WTC11 (cell line): ENCODE measurements around the gene B3GLCT. TPM values are rescaled to one million over a fixed set of nuclear protein-coding genes. Genes with fewer than 3 reads are reported as not detected.

Experiments
- ATAC-seq: fragments of 200-7000 bp; cut with Tn5 transposase; 2 replicates; pipeline ENCODE4 v1.10.0; 2021; ENCODE audit warnings: mild to moderate bottlenecking, moderate library complexity
- CTCF ChIA-PET: fragments of 300-600 bp; sonication (Branson Sonifier 250); formaldehyde crosslinking; loops from one replicate; lab custom pipeline; 2021; ENCODE audit warnings: antibody characterized with exemption; lab: Charles Lee
- POLR2A ChIA-PET: fragments of 350-600 bp; sonication (Branson Sonifier 250); formaldehyde crosslinking; loops from one replicate; lab custom pipeline; 2021; ENCODE audit warnings: antibody characterized with exemption; lab: Charles Lee
- DNase-seq: peaks from one replicate; pipeline ENCODE4 v3.0.0; 2021; ENCODE audit warnings: low spot score
- H3K27ac Mint-ChIP-seq: 2 replicates; pipeline ENCODE4 v1.8.0; 2021; ENCODE audit warnings: mixed read lengths
- H3K27me3 Mint-ChIP-seq: 2 replicates; pipeline ENCODE4 v1.8.0; 2021; ENCODE audit warnings: low read depth, mild to moderate bottlenecking, moderate library complexity, mixed read lengths
- H3K36me3 Mint-ChIP-seq: 2 replicates; pipeline ENCODE4 v1.8.0; 2021; ENCODE audit warnings: mixed read lengths
- H3K4me1 Mint-ChIP-seq: 2 replicates; pipeline ENCODE4 v1.8.0; 2022; ENCODE audit warnings: mixed read lengths
- H3K4me3 Mint-ChIP-seq: 2 replicates; pipeline ENCODE4 v1.8.0; 2021; ENCODE audit warnings: mild to moderate bottlenecking, moderate library complexity, mixed read lengths
- H3K9me3 Mint-ChIP-seq: 2 replicates; pipeline ENCODE4 v1.8.0; 2021; ENCODE audit warnings: mixed read lengths
- ATF3 ChIP-seq: sonication (generic); formaldehyde crosslinking; conservative IDR thresholded peaks from 2 replicates; pipeline ENCODE4 v1.8.1; 2022; ENCODE audit warnings: mild to moderate bottlenecking, missing genetic modification reagents
- CBFB ChIP-seq: sonication (generic); formaldehyde crosslinking; IDR thresholded peaks from 2 replicates; pipeline ENCODE4 v1.8.1; 2022; ENCODE audit warnings: mild to moderate bottlenecking, low read depth, missing genetic modification reagents
- CREM ChIP-seq: sonication (generic); formaldehyde crosslinking; IDR thresholded peaks from 2 replicates; pipeline ENCODE4 v1.8.1; 2022; ENCODE audit warnings: mild to moderate bottlenecking, missing genetic modification reagents, moderate library complexity
- EMX1 ChIP-seq: fragments of 250-450 bp; sonication (Bioruptor Pico); IDR thresholded peaks from 2 replicates; pipeline ENCODE4 v1.8.0; 2021; ENCODE audit warnings: mild to moderate bottlenecking
- ERG ChIP-seq: fragments of 250-450 bp; sonication (Bioruptor Pico); IDR thresholded peaks from 2 replicates; pipeline ENCODE4 v1.8.0; 2021; ENCODE audit warnings: mild to moderate bottlenecking
- IRF2 ChIP-seq: sonication (generic); formaldehyde crosslinking; IDR thresholded peaks from 2 replicates; pipeline ENCODE4 v1.8.0; 2022; ENCODE audit warnings: low read depth, missing genetic modification reagents, borderline replicate concordance
- KAT7 ChIP-seq: sonication (generic); formaldehyde crosslinking; IDR thresholded peaks from 2 replicates; pipeline ENCODE4 v1.8.1; 2023; ENCODE audit warnings: missing genetic modification reagents, mild to moderate bottlenecking, borderline replicate concordance
- NFE2L1 ChIP-seq: sonication (generic); formaldehyde crosslinking; IDR thresholded peaks from 2 replicates; pipeline ENCODE4 v1.8.1; 2023; ENCODE audit warnings: missing genetic modification reagents
- NFYB ChIP-seq: sonication (generic); formaldehyde crosslinking; conservative IDR thresholded peaks from 2 replicates; pipeline ENCODE4 v1.8.0; 2022; ENCODE audit warnings: low read depth, missing genetic modification reagents
- NR2C2 ChIP-seq: sonication (generic); formaldehyde crosslinking; IDR thresholded peaks from 2 replicates; pipeline ENCODE4 v1.8.0; 2022; ENCODE audit warnings: mild to moderate bottlenecking, missing genetic modification reagents
- NR3C1 ChIP-seq: sonication (generic); formaldehyde crosslinking; conservative IDR thresholded peaks from 2 replicates; pipeline ENCODE4 v1.8.1; 2023; ENCODE audit warnings: low read depth, mild to moderate bottlenecking, missing genetic modification reagents
- SP1 ChIP-seq: sonication (generic); formaldehyde crosslinking; conservative IDR thresholded peaks from 2 replicates; pipeline ENCODE4 v1.8.1; 2022; ENCODE audit warnings: missing genetic modification reagents
- TCF7 ChIP-seq: sonication (generic); formaldehyde crosslinking; IDR thresholded peaks from 2 replicates; pipeline ENCODE4 v1.8.0; 2022; ENCODE audit warnings: mild to moderate bottlenecking, low read depth, missing genetic modification reagents, moderate library complexity
- TEAD4 ChIP-seq: sonication (generic); formaldehyde crosslinking; IDR thresholded peaks from 2 replicates; pipeline ENCODE4 v1.8.0; 2022; ENCODE audit warnings: mild to moderate bottlenecking, missing genetic modification reagents
- total RNA-seq: library from RNA; stranded (reverse); gene quantifications from 3 replicates; pipeline ENCODE4 v1.2.3, GENCODE V29; 2021
- TF ChIP-seq, protein P1 (sequence below): sonication (generic); formaldehyde crosslinking; IDR thresholded peaks from 2 replicates; pipeline ENCODE4 v1.8.1; 2022; ENCODE audit warnings: low read depth, mild to moderate bottlenecking, moderate library complexity, missing genetic modification reagents, borderline replicate concordance
- TF ChIP-seq, protein P2 (sequence below): sonication (generic); formaldehyde crosslinking; IDR thresholded peaks from 2 replicates; pipeline ENCODE4 v1.8.1; 2023; ENCODE audit warnings: mild to moderate bottlenecking, missing genetic modification reagents, moderate library complexity
- TF ChIP-seq, protein P3 (sequence below): fragments of 250-450 bp; sonication (Bioruptor Pico); IDR thresholded peaks from 2 replicates; pipeline ENCODE4 v1.9.0; 2021; ENCODE audit warnings: mild to moderate bottlenecking
- TF ChIP-seq, protein P4 (sequence below): sonication (generic); formaldehyde crosslinking; IDR thresholded peaks from 2 replicates; pipeline ENCODE4 v1.8.0; 2022; ENCODE audit warnings: mild to moderate bottlenecking, missing genetic modification reagents
- TF ChIP-seq, protein P5 (sequence below): sonication (generic); formaldehyde crosslinking; IDR thresholded peaks from 2 replicates; pipeline ENCODE4 v1.8.1; 2023; ENCODE audit warnings: mild to moderate bottlenecking, missing genetic modification reagents, moderate library complexity

The B3GLCT gene
- total RNA-seq, 1 experiment from 2014 or later, result 2.4 TPM

DNA sequence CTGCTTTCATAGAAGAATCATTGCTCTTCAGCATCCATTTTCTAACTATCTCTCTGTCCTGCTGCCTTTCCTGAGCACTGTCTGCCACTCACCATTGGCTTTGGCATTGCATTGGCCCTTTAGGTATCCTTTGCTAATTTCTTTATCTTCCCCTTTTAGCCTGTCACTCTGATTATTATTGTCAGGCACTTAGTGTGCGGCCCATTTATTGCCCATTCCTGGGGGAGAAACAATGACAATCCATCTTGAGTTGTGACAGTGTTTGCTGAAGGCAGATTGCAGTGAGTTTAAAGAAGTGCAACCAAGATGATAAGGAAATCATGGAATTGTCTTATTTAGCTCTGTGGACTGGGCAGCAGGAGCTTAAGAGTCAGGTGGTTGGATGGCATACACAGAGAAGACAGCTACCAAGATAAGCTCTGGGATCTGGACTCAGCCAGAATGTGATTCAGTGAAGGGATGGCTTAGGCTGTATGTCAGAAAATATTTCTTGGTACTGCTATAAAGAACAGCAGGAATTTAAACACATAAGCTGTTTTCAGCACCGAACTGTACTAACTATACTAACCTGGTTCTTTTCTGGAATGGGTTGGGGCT, 25.3 kb downstream of the B3GLCT start:
- no peaks in the 10 kb centered on the region for H3K27me3 Mint-ChIP-seq
- DNase-seq (no peak), ATAC-seq (no peak)
- H3K36me3 Mint-ChIP-seq, result no peaks in the 10 kb centered on the region
- H3K4me1 Mint-ChIP-seq, result peaks cover 18% of the 10 kb centered on the region
- POLR2A ChIA-PET, result no interaction called here
- H3K27ac Mint-ChIP-seq, result no peak overlapping the region
- H3K4me3 Mint-ChIP-seq, result no peak overlapping the region
- CTCF ChIA-PET, result interaction anchor here (0.8 to 1.9 kb wide), 7 partner anchors 10 to 246 kb away, joined by 3 to 6 read pairs (median 4); partner anchors contain the start of gene B3GLCT
- no peaks in the 10 kb centered on the region for H3K9me3 Mint-ChIP-seq
- TF ChIP-seq SP1 (CRISPR knock-in tag) (no peak), NFYB (CRISPR knock-in tag) (no peak), ATF3 (CRISPR knock-in tag) (no peak), TEAD4 (no peak), ERG (CRISPR knock-in tag) (no peak), NFE2L1 (CRISPR knock-in tag) (no peak), CBFB (CRISPR knock-in tag) (no peak), EMX1 (CRISPR knock-in tag) (no peak), IRF2 (CRISPR knock-in tag) (no peak), TCF7 (no peak), NR3C1 (CRISPR knock-in tag) (no peak), KAT7 (CRISPR knock-in tag) (no peak), NR2C2 (CRISPR knock-in tag) (no peak)
- TF ChIP-seq, protein P1, sequence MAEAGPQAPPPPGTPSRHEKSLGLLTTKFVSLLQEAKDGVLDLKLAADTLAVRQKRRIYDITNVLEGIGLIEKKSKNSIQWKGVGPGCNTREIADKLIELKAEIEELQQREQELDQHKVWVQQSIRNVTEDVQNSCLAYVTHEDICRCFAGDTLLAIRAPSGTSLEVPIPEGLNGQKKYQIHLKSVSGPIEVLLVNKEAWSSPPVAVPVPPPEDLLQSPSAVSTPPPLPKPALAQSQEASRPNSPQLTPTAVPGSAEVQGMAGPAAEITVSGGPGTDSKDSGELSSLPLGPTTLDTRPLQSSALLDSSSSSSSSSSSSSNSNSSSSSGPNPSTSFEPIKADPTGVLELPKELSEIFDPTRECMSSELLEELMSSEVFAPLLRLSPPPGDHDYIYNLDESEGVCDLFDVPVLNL, result no peak
- TF ChIP-seq, protein P2, sequence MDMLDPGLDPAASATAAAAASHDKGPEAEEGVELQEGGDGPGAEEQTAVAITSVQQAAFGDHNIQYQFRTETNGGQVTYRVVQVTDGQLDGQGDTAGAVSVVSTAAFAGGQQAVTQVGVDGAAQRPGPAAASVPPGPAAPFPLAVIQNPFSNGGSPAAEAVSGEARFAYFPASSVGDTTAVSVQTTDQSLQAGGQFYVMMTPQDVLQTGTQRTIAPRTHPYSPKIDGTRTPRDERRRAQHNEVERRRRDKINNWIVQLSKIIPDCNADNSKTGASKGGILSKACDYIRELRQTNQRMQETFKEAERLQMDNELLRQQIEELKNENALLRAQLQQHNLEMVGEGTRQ (CRISPR knock-in tag), result no peak
- TF ChIP-seq, protein P3, sequence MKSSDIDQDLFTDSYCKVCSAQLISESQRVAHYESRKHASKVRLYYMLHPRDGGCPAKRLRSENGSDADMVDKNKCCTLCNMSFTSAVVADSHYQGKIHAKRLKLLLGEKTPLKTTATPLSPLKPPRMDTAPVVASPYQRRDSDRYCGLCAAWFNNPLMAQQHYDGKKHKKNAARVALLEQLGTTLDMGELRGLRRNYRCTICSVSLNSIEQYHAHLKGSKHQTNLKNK (CRISPR knock-in tag), result no peak
- TF ChIP-seq, protein P4, sequence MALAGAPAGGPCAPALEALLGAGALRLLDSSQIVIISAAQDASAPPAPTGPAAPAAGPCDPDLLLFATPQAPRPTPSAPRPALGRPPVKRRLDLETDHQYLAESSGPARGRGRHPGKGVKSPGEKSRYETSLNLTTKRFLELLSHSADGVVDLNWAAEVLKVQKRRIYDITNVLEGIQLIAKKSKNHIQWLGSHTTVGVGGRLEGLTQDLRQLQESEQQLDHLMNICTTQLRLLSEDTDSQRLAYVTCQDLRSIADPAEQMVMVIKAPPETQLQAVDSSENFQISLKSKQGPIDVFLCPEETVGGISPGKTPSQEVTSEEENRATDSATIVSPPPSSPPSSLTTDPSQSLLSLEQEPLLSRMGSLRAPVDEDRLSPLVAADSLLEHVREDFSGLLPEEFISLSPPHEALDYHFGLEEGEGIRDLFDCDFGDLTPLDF (CRISPR knock-in tag), result no peak
- TF ChIP-seq, protein P5, sequence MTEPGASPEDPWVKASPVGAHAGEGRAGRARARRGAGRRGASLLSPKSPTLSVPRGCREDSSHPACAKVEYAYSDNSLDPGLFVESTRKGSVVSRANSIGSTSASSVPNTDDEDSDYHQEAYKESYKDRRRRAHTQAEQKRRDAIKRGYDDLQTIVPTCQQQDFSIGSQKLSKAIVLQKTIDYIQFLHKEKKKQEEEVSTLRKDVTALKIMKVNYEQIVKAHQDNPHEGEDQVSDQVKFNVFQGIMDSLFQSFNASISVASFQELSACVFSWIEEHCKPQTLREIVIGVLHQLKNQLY, result no peak

- DNase-seq, result no peak
- no peaks in the 10 kb centered on the region for H3K9me3 Mint-ChIP-seq
- H3K36me3 Mint-ChIP-seq, result no peaks in the 10 kb centered on the region
- ChIA-PET POLR2A (no interaction called here), CTCF (interaction anchor here (0.8 to 1.9 kb wide), 9 partner anchors 9 to 247 kb away, joined by 3 to 6 read pairs (median 4); partner anchors contain the start of gene B3GLCT)
- H3K27ac Mint-ChIP-seq, result peak overlapping the region; percentile 45
- H3K4me1 Mint-ChIP-seq, result peaks cover 18% of the 10 kb centered on the region
- peak; percentile 87 for ATAC-seq
- no peak for TF ChIP-seq CREM (CRISPR knock-in tag)
- H3K4me3 Mint-ChIP-seq, result no peak overlapping the region
- H3K27me3 Mint-ChIP-seq, result no peaks in the 10 kb centered on the region
These were observed 26.4 kb downstream of the B3GLCT start for GRCh38 chr13:31225998-31226675.
